IPS-11a (cell line): Measurements from ENCODE around the gene GLIS1.

Experiments used
- H3K4me3 ChIP-seq: one replicate; pipeline ENCODE4 v1.5.1; 2013; ENCODE audit warnings: low read depth, low read length, control low read depth

The GLIS1 gene

DNA sequence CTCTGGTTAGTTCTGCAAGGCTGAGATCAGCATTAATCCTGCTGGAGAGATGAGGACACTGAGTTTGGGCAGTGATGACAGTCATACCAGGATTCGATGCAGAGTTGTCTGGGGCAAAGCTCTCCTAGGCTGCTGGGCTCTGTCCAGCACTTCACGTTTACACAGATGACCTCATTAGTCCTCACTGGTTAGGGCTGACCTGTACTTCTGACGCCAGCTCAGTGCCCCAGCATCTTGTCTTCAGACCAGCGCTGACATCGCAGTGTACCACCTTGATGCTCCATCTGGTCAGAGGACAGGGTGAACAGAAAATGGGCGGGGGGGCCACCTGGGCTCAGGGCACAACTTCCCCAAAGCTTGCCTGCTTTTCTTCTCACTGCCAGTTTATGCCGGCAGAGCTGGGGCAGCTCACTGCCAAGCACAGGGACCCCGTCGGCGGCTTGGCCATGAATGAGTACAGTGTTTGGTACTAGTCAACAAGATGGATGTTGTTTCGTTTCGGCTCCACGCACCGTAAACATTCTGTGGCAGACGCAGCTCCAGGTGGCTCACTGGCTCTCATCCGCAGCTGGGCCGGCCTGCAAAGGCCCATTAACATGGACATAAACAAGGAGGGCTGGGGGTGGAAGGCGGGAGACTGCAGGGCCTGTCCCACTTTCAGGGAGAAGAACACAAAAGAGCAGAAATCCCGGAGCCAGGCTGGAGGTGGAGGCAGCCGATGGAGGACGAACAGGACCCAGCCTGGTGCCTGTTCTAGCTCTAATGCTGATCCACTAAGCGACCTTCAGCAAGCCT lies 118.7 kb downstream of the GLIS1 start:
- no peak overlapping the region for H3K4me3 ChIP-seq

DNA sequence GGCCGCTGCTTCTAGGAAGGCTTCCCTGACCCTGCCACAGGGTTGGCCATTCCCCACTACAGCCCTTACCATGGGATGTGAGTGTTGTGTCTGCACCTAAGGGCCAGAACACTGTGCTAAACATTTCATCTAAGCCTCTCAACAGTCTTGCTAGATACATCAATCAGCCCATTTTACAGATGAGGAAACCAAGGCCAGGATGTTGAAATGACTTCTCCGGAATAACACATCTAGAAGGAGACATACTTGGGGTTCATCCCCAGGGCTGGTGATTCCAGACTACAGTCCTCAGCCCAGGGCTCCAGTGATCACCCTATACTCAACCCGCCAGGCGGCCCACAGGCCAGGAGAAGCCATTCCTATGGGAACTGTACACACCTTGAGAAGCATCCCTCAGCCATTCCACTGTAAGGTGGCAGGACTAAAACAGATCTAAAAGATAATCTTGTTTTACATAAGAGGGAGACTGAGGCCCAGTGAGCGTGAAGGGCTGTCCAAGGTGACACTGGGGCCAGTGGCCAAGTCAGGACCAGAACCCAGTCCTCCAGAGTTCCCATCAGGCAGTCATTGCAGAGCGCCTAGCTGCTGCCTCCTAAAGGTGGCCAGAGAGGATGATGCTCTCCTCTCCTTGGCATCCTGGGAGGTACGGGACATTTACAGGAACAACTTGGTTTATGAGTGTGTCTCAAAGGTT lies 119.5 kb downstream of the GLIS1 start:
- no peak overlapping the region for H3K4me3 ChIP-seq

DNA sequence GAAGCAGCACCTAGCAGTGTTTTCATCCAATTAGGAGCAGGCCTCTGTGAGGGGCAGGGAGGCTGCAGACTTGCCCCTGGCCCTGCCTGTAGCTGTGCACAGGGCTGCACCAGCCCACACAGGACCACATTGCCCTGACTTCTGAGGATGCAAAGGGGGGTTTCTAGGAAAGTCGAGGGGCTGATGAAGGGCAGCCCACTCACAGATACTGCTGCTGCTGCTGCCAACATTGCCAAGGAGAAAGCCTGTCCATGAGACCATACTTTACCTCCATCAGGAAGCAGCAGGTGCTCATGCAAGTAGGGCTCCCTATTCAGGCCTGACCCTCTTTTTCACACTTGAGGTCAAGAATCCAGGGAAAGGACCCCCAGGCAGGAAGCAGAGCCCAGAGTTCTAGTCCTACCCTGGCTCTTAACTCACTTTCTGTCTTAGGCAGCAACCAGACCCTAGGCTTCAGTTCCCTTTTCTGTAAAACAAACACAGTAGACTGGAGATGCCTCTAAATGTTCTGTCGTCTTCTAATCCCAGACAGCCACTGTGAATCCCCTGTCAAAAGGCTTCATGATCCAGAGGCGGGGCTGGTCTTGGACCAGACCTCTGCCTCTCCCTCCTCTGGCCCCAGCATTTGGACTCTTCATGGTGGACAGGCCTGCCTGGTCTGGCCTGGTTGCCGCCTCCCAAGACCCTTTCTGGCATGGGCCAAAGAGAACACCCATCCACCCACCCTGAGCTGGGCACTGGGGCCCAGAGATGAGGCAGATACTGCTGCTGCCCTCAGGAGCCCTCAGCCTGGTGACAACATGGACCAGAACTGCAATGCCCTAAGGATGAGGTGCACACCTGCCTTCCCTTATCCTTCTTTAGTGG lies 120.2 kb downstream of the GLIS1 start:
- no peak overlapping the region for H3K4me3 ChIP-seq

DNA sequence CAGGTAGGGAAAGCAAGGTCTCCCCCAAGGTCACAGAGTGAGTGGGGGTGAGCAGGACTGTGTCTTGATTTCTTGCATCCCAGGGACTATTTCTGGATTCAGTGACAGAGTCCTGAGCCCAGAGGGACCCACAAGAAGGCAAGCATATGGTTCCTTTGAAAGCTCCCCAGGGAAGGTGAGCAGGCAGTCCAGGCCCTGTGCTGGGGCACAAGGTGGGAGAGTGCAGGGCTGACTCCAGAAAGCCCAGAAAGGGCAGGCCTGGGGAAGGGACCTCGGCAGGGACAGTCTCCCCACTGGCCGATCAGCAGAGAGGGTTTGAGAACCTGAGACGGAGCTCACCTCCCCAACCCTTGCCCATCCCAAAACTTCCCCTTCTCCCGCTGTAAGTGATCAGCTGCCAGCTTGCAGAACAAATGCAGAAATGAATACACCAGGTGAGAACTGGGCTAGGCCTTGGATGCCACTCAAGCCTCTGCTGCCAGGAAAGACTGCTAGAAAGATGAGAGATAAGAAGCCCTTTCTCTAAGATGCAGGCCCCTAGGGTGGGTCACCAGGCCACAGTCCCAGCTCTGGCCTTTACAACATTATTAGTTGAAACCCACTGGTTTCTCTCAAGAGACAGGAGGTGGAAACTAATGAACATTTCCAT lies 121.0 kb downstream of the GLIS1 start:
- H3K4me3 ChIP-seq: no peak overlapping the region

DNA sequence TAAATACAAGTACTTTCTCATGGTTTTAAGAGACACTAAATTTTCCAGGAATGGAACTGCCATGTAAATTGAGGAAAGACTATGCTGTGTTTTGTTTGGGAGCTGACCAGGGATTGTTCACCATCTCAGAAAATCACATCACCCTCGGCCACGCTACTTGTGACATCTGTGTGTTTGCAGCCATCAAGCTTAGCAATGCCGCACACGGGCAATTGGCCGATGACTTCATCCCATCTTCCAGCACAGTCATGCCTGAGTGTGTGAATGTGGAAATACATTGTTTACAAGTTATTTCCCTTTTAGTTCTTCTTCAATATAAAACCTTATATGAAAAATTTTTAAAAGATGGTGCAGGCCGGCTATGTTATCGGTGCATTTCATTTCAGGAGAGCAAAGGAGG lies 121.6 kb downstream of the GLIS1 start:
- H3K4me3 ChIP-seq: no peak overlapping the region

DNA sequence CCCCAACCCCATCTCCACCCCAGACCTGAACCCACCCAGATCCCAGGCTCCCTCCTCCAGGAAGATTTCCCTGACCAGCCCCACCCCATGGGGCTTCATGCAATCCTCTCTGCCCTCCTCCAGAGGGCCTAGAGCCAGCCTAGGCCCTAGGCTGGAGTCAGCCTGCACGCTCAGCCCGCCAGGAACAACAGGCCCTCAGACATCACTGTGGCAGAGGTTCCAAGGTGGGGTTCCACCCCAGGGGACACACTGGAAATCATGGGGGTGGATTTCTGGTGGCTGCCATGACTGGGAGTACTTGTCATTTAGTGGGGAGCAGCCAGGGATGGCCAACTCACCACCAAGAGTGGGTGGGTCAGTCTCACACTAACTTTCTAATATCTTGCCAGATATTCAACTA lies 122.0 kb downstream of the GLIS1 start:
- H3K4me3 ChIP-seq: no peak overlapping the region

DNA sequence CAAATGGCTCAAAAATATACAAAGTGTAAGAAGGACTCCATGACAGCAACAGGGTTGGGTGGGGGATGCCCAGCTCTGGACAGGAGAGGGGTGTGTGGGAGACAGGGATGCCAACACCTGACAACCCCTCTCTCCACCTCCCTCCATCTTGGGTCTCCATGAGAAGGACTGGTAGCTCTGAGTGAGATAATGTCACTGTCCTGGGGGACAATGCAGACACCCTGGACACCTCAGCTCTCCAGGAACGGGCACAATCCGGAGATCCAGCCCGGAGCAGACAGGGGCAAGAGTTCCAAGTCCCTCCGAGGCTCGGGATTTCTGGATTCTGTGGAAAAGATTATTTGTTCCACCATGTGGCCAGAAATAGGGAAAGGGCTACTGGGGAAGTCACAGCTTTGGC lies 122.5 kb downstream of the GLIS1 start:
- H3K4me3 ChIP-seq: no peak overlapping the region

DNA sequence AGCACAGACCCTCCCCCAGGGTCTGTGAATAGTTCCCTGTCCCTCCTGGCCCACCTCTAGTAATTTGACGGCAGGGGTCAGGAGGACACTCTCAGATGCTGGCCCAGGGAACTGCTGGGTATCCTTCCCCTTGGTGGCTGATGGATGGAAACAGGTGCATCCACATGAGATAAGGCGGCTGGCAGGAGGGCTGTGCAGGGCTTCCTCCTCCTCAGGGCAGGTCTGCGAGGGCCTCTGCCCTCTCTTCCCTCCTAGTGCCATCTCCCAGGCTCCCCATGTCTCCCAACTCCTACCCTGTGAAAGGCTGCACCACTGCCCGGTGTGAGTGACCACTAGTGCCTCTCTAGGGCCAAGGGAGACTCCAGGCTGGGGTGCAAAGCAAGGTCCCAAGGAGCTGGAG lies 123.9 kb downstream of the GLIS1 start:
- no peak overlapping the region for H3K4me3 ChIP-seq

DNA sequence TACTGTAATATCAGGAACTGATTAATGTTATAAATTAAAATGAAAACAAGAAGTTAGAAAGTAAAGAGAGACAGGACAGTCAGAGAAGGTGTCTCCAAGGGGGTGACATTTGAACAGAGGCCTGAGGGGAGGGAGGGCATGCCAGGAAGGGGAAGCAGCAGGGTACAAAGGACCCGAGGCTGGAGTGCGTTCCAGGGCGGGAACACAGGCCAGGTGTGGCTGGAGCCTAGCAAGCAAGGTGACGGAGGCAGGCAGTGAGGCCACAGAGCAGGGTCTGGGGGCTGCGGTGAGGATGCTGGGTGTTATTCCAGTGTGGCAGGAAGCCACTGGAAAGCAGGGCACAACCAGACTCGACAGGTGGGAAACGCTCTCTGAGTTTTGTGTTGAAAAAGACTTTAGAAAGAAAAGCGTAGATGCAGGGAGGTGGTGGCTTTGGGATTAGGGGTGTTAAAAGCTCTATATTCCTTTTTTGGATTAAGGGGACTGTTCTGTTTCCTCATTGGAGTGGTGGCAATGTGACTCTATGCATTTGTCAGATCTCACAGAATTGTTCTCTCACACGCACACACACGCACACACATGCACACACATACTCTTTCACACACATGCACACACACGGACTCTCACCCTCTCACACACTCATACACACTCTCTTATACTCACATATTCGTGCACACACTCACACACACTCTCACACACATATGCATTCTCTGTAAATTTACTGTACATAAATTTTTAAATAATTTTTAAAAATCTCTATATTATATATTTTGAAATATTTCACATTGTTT lies 124.5 kb downstream of the GLIS1 start:
- H3K4me3 ChIP-seq: no peak overlapping the region

DNA sequence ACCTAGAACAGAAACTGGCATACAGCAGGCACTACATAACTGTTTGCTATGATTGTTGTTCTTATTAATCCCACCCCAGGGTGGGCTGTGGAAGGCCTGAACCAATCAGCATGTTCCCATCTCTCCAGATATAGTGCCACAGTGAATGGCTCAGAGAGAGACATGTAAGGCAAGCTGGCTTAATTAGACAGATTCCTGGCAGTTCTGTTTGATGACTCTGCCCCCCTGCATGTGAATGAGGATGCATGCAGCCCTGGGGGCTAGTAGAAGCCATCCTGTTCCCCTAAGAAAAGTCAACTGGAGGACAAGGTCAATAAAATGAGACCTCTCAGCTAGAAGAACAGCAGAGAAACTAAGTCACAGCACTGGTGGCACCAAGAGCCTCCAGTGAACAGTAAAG lies 130.3 kb downstream of the GLIS1 start:
- no peak overlapping the region for H3K4me3 ChIP-seq

DNA sequence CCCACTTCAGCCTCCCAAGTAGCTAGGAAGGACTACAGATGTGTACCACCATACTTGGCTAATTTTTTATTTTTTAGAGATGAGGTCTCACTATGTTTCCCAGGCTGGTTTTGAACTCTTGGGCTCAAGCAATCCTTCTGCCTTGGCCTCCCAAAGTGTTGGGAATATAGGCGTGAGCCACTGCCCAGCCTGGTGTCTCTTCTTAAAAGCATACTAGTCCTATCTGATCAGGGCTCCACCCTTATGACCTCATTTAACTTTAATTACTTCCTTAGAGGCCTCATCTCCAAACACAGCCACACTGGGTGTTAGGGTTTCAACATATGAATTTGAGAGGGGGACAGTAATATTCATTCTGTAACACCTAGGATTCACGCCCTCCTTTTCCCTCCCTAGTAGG lies 130.9 kb downstream of the GLIS1 start:
- no peak overlapping the region for H3K4me3 ChIP-seq

DNA sequence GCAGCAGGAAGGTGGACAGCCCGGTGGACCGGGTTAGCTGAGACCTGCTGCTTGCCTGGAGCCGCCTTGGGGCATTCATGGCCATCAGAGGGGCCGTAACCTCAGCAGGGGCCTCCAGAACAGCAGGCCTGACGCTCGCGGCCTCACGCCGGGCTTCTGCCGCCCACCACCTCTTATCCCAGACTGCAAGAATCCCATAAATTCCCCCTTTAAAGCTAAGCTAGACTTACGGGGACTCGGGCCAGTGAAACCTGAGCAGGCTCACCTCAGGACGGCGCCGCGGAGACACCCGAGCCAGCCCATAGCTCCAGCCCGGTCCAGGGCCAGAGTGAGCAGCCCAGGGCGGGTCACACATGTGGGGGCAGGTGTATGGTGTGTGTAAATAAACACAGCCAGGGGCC lies 132.3 kb downstream of the GLIS1 start:
- H3K4me3 ChIP-seq: no peak overlapping the region

DNA sequence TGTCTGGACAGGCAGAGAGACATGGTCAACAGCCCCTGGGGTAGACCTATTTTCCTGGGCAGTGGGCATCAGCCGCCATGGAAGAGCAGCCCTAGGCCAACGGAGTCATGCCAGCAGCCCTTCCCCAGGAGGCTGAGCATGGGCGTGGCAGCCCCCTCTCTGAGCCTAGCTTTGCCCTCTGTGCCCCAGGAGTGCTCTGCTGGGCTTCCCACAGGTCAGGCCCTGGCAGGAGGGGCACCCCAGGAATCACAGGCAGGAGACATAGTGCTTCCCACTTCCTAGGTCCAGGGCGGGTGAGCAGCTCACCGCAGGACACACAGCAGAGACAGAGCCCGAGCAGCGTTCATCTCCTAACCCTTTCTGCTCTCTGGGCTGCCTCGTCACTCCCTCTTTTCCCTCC lies 132.8 kb downstream of the GLIS1 start:
- H3K4me3 ChIP-seq: no peak overlapping the region

DNA sequence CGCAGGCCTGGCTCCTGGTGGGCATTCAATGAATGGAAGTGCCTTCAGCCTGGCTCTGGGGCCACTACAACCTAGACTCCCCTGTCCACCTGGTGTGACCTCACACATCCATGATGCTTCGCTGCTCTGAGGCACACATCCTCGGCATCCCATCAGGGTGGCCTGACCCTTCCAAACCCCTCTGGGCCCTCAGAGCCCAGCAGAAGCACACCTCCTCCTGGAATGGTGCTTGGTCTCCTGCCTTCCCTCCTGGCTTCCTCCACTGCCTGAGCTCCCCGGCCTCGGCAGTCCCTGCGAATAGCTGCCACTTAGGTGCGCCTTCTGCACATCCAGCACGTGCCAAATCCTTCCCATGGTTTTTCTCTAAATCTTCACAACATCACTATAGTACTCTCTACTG lies 133.8 kb downstream of the GLIS1 start:
- no peak overlapping the region for H3K4me3 ChIP-seq

DNA sequence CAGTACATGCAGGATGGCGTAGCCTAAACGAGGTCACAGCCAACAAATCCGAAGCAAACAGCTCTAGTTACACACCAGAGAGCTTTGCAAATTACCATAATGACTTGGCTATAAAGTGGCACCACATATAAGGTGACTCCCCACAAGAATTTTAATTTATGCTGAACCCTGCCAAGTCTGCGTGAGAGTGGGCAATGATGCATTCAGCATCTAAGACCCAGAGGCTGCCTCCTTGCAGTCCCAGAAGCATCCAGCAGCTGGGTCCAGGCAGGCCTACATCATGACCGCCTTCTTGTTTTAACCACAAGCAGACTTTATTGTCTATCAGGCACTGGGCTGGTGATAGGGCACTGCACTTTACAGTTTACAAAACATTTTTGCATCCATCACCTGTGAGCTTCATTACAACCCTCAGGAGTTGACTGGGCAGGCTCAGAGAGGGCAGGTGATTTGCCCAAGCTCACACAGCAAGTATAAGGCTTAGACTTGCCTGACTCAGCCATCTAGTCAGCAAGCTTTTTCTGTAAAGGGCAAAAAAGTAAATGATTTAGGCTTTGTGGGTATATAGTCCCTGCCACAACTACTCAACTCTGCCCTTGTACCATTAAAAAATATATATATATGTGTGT lies 134.6 kb downstream of the GLIS1 start:
- H3K4me3 ChIP-seq: no peak overlapping the region

DNA sequence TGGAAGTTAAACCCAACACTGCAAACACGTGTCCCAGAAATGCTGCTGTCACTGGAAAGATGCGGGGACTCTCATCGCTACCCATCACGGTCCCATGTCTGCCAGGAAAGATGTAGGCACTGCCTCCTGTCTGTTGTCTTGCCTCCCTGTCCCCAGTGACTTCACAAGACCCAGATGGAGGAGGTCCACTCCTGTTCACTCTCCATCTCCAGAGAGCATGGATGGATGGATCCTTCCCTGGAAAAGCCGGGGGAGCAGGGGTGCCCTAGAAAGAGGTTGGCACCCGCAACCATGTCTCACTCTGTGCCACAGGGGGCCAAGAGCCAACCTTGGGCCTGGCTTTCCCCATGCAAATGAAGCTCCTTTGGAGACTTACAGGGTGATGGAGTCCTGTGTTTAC lies 135.5 kb downstream of the GLIS1 start:
- H3K4me3 ChIP-seq: no peak overlapping the region

DNA sequence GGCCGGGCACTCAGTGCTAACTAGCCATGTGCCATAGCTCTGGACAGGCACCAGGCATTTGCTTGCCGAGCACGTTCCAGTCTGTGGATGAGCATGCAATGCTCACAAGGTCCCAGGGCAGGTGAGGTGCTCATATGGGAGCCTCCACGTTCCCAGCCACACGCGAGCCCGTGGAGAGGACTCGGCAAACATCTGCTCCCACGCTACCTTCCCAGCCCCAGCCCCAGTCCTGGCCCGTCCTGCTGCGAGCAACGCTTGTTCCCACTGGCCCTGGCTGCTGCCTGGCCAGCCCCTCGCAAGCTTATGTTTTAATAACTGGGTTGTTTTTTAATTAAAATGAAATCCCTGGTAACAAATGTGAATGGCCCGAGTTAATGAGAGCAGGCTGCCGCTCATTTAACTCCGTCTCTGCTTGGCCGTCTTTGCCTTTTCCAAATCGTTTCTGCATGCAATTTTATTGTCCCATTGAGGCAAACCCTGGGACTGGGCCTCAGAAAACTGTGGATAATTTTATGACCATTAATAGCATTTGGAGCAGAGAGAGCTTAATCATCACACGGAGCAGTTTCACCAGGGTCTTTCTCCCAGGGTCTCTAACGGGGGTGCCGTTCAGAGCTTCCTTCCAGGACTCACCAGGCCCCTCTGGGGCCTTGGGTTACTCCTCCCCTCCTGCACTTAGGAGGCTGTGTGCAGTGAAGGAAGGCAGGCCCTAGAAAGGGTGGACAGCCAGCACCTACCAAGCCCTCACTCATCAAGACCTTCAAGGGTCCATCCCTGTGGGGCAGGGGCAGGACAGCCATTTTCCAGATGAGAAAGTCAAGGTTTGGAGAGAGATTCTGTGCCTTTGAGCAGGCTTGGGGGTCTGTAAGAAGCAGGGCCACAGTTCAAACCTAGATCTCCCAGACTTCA lies 136.8 kb downstream of the GLIS1 start:
- H3K4me3 ChIP-seq: no peak overlapping the region

DNA sequence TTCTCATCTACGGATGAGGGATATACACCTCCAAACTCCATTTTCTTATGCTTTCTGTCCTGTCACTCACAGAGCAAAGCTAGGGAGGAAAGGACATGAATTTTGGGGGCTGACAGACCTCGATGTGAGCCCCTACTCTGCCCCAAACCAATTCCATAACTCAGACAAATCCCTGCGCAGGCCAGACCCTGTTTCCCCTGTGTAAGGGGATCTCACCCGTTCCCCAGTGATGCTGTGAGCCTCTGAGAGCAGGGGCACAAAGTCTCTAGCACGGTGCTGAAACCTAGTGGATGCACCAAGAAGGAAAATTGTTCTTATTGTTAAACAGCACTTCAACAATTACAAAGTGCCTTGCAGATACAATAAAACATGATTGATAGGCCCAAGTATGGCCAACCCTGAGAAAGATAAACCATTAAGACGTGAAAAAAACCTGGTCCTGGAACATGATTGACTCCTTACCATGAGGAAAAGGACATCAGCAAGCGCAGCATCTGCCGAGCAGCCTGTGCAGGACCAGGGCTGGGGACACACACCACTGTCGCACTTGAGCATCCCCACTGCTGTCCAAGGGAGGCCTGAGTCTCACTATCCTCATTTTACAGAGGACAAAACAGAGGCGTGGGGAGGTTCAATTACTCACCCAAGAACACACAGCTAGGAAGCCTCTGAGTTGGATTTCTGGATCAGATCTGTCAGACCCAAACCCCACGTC lies 137.8 kb downstream of the GLIS1 start:
- H3K4me3 ChIP-seq: no peak overlapping the region
